ENCODE measurements around the gene KCNK18.

DNA sequence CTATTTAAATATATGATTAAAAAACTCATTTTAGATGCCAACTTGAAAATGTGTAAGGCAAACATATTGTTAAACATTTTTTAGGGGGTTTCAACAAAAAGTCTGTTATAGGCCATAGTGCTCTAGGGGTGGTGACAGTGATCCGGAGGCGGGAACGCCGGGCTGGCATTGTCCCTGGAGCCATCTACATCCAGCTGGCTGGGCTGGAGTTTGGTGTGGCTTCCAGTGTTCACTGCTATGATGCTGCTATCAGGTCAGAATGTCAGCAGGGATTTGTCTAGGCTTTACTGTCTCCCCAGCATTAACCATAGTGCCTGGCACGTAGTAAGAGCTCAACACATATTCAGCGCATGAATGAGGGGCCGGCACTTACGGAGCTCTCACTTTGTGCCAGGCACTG, 41.8 kb downstream of the KCNK18 start:
- TF ChIP-seq, protein P1, sequence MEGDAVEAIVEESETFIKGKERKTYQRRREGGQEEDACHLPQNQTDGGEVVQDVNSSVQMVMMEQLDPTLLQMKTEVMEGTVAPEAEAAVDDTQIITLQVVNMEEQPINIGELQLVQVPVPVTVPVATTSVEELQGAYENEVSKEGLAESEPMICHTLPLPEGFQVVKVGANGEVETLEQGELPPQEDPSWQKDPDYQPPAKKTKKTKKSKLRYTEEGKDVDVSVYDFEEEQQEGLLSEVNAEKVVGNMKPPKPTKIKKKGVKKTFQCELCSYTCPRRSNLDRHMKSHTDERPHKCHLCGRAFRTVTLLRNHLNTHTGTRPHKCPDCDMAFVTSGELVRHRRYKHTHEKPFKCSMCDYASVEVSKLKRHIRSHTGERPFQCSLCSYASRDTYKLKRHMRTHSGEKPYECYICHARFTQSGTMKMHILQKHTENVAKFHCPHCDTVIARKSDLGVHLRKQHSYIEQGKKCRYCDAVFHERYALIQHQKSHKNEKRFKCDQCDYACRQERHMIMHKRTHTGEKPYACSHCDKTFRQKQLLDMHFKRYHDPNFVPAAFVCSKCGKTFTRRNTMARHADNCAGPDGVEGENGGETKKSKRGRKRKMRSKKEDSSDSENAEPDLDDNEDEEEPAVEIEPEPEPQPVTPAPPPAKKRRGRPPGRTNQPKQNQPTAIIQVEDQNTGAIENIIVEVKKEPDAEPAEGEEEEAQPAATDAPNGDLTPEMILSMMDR (conservative IDR thresholded peaks at IDR 0.05 in 1 of 2, IDR thresholded peaks at IDR 0.05 in 1 of 2; ENCODE audit: extremely low read depth in 1 of 2, insufficient read depth in 1 of 2, low read depth in 1 of 2, low read length in 2 of 2), result no peak
- TF ChIP-seq EZH2 (IDR thresholded peaks at IDR 0.05; ENCODE audit: borderline replicate concordance, low read length), result no peak
